ENCODE data around the gene B3GALT4.
A peak's percentile ranks its signal among the peaks of the same experiment; 100 is the strongest.

B3GALT4 gene

GRCh38 chr6:33288141-33288920 lies 11.4 kb downstream of the B3GALT4 start:
- H3K4me1 ChIP-seq (ENCODE audit: low read length), result peaks cover 12% of the 10 kb centered on the region
- H3K4me2 ChIP-seq (ENCODE audit: low read length), result peak overlapping the region; percentile 97
- H4K20me1 ChIP-seq (ENCODE audit: insufficient read depth, low read length), result no peaks in the 10 kb centered on the region
- H3K9ac ChIP-seq (ENCODE audit: low read length), result peak overlapping the region; percentile 89
- no peak for TF ChIP-seq CTCF (IDR thresholded peaks at IDR 0.05; ENCODE audit: low read depth, low read length)
- no peak for TF ChIP-seq EZH2phosphoT487 (IDR thresholded peaks at IDR 0.05; ENCODE audit: low read depth)
- H2AFZ ChIP-seq (ENCODE audit: low read depth, low read length), result peak overlapping the region; percentile 70; the same call in 1 of the 2 replicates
- no peak overlapping the region for H3K27ac ChIP-seq (ENCODE audit: low read length)
- no peaks in the 10 kb centered on the region for H3K27me3 ChIP-seq (ENCODE audit: low read depth, low read length)
- peaks cover 9% of the 10 kb centered on the region for H3K36me3 ChIP-seq (replicated peaks; ENCODE audit: low read depth, low read length)
- peak overlapping the region; percentile 98 for H3K4me3 ChIP-seq (ENCODE audit: low read length)
- H3K79me2 ChIP-seq (ENCODE audit: low read length), result peaks cover 28% of the 10 kb centered on the region
- H3K9me3 ChIP-seq (ENCODE audit: insufficient read depth, low read length), result no peaks in the 10 kb centered on the region

GRCh38 chr6:33288921-33289783 lies 12.2 kb downstream of the B3GALT4 start, which contains the start of the genes PFDN6 and WDR46:
Gene PFDN6 (plus strand): TSS chr6:33289601. CDS start chr6:33289857, 256 bp downstream.
Gene WDR46 (minus strand): TSS chr6:33289239. CDS start chr6:33289170, 69 bp downstream.
- Histone ChIP-seq H4K20me1 (ENCODE audit: insufficient read depth, low read length) (no peaks in the 10 kb centered on the region), H3K9ac (ENCODE audit: low read length) (peak within 1 kb of the TSS; percentile 89), H3K4me2 (ENCODE audit: low read length) (peak within 1 kb of the TSS; percentile 97), H3K79me2 (ENCODE audit: low read length) (peaks cover 28% of the 10 kb centered on the region), H3K4me1 (ENCODE audit: low read length) (peaks cover 12% of the 10 kb centered on the region), H3K27me3 (ENCODE audit: low read depth, low read length) (no peaks in the 10 kb centered on the region), H3K9me3 (ENCODE audit: insufficient read depth, low read length) (no peaks in the 10 kb centered on the region), H3K4me3 (ENCODE audit: low read length) (peak within 1 kb of the TSS; percentile 98), H3K27ac (ENCODE audit: low read length) (peak within 1 kb of the TSS; percentile 38), H3K36me3 (replicated peaks; ENCODE audit: low read depth, low read length) (peaks cover 9% of the 10 kb centered on the region), H2AFZ (ENCODE audit: low read depth, low read length) (peak within 1 kb of the TSS; percentile 70; the same call in 1 of the 2 replicates)
- no peak for TF ChIP-seq CTCF (IDR thresholded peaks at IDR 0.05; ENCODE audit: low read depth, low read length)
- TF ChIP-seq EZH2phosphoT487 (IDR thresholded peaks at IDR 0.05; ENCODE audit: low read depth), result no peak

- no peaks in the 10 kb centered on the region for H3K27me3 ChIP-seq (ENCODE audit: low read depth, low read length)
- H4K20me1 ChIP-seq (ENCODE audit: insufficient read depth, low read length), result no peaks in the 10 kb centered on the region
- peak overlapping the region; percentile 98 for H3K4me3 ChIP-seq (ENCODE audit: low read length)
- TF ChIP-seq EZH2phosphoT487 (IDR thresholded peaks at IDR 0.05; ENCODE audit: low read depth) (no peak), CTCF (IDR thresholded peaks at IDR 0.05; ENCODE audit: low read depth, low read length) (no peak)
- peak overlapping the region; percentile 89 for H3K9ac ChIP-seq (ENCODE audit: low read length)
- 0 out of 2 replicates have a peak overlapping the region, but pooled peaks have one; percentile 70 for H2AFZ ChIP-seq (ENCODE audit: low read depth, low read length)
- H3K36me3 ChIP-seq (replicated peaks; ENCODE audit: low read depth, low read length), result peaks cover 9% of the 10 kb centered on the region
- no peaks in the 10 kb centered on the region for H3K9me3 ChIP-seq (ENCODE audit: insufficient read depth, low read length)
- peak overlapping the region; percentile 38 for H3K27ac ChIP-seq (ENCODE audit: low read length)
- peaks cover 28% of the 10 kb centered on the region for H3K79me2 ChIP-seq (ENCODE audit: low read length)
- H3K4me2 ChIP-seq (ENCODE audit: low read length), result peak overlapping the region; percentile 97
- peaks cover 12% of the 10 kb centered on the region for H3K4me1 ChIP-seq (ENCODE audit: low read length)
Observed at GRCh38 chr6:33289784-33290315, 12.9 kb downstream of the B3GALT4 start.

All from OCI-LY3 (cell line).